HepG2 (cell line): ENCODE measurements around the gene SIAH2. TPM values are rescaled to one million over a fixed set of nuclear protein-coding genes. Genes with fewer than 3 reads are reported as not detected.
A peak's percentile ranks its signal among the peaks of the same experiment; 100 is the strongest.

ENCODE experiments used
- ATAD3A ChIP-seq: sonication (generic); formaldehyde crosslinking; IDR thresholded peaks from 2 replicates; pipeline ENCODE4 v1.4.0; 2020; ENCODE audit warnings: missing genetic modification reagents
- ATF7 ChIP-seq, 2 experiments: fragments of 450-650 bp in 1 of 2; sonication (generic) in 1 of 2; formaldehyde crosslinking in 1 of 2; IDR thresholded peaks; 2 replicates each; pipeline versions ENCODE4 v1.4.0 to v1.6.1; 2016 to 2020; ENCODE audit warnings: antibody characterized with exemption in 1 of 2, mild to moderate bottlenecking in 1 of 2, missing genetic modification reagents in 1 of 2
- FOXA3 ChIP-seq: IDR thresholded peaks from 2 replicates; pipeline ENCODE4 v1.6.1; 2016; ENCODE audit warnings: missing genetic modification reagents, missing compliant biosample characterization
- KLF13 ChIP-seq: sonication (generic); formaldehyde crosslinking; IDR thresholded peaks from 2 replicates; pipeline ENCODE4 v1.4.0; 2020; ENCODE audit warnings: mild to moderate bottlenecking, missing genetic modification reagents
- MAFF ChIP-seq: IDR thresholded peaks from 2 replicates; pipeline ENCODE4 v1.6.1; 2011; ENCODE audit warnings: low read depth, low read length, improper control_type of control experiment
- MZF1 ChIP-seq: sonication (generic); formaldehyde crosslinking; IDR thresholded peaks from 2 replicates; pipeline ENCODE4 v1.8.1; 2023; ENCODE audit warnings: mild to moderate bottlenecking, missing genetic modification reagents, borderline replicate concordance
- PHB2 ChIP-seq: fragments of 450-650 bp; IDR thresholded peaks from 2 replicates; pipeline ENCODE4 v1.6.1; 2018; ENCODE audit not compliant: partially characterized antibody
- RBFOX2 ChIP-seq: fragments of 200-400 bp; formaldehyde crosslinking; IDR thresholded peaks from 2 replicates; pipeline ENCODE4 v1.6.1; 2017; ENCODE audit warnings: low read depth, mild to moderate bottlenecking, low read length
- REL ChIP-seq: sonication (generic); formaldehyde crosslinking; conservative IDR thresholded peaks from 2 replicates; pipeline ENCODE4 v1.8.0; 2022; ENCODE audit warnings: mild to moderate bottlenecking, missing genetic modification reagents, moderate library complexity
- TCF12 ChIP-seq, 2 experiments: fragments of 450-650 bp in 1 of 2; sonication (generic) in 1 of 2; formaldehyde crosslinking in 1 of 2; IDR thresholded peaks; 2 replicates each; pipeline versions ENCODE4 v1.6.1 to v1.8.0; 2017 to 2022; ENCODE audit warnings: antibody characterized with exemption in 1 of 2, mild to moderate bottlenecking in 1 of 2, missing genetic modification reagents in 1 of 2, moderate library complexity in 1 of 2
- TEAD2 ChIP-seq: sonication (generic); formaldehyde crosslinking; IDR thresholded peaks from 2 replicates; pipeline ENCODE4 v1.9.0; 2021; ENCODE audit warnings: missing genetic modification reagents
- TEAD3 ChIP-seq: optimal IDR thresholded peaks from 2 replicates; pipeline ENCODE3; 2016; ENCODE audit warnings: borderline replicate concordance
- ZBTB20 ChIP-seq: sonication (generic); formaldehyde crosslinking; IDR thresholded peaks from 2 replicates; pipeline ENCODE4 v1.8.1; 2023; ENCODE audit warnings: missing genetic modification reagents, low read depth, mild to moderate bottlenecking, borderline replicate concordance
- ZBTB7A ChIP-seq: sonication (generic); formaldehyde crosslinking; IDR thresholded peaks from 2 replicates; pipeline ENCODE4 v1.8.0; 2022; ENCODE audit warnings: mild to moderate bottlenecking, missing genetic modification reagents
- ZFP62 ChIP-seq: sonication (generic); formaldehyde crosslinking; IDR thresholded peaks from 2 replicates; pipeline ENCODE4 v1.4.0; 2020; ENCODE audit warnings: missing genetic modification reagents
- ZMYM3 ChIP-seq: sonication (generic); formaldehyde crosslinking; IDR thresholded peaks from 2 replicates; pipeline ENCODE4 v1.5.1; 2020; ENCODE audit warnings: mild to moderate bottlenecking, missing genetic modification reagents
- ZNF282 ChIP-seq: fragments of 450-650 bp; IDR thresholded peaks from 2 replicates; pipeline ENCODE4 v1.6.1; 2018; ENCODE audit not compliant: partially characterized antibody
- ZNF34 ChIP-seq: sonication (generic); formaldehyde crosslinking; IDR thresholded peaks from 2 replicates; pipeline ENCODE4 v1.4.0; 2020; ENCODE audit warnings: mild to moderate bottlenecking, missing genetic modification reagents, borderline replicate concordance
- ZNF441 ChIP-seq: sonication (generic); formaldehyde crosslinking; IDR thresholded peaks from 2 replicates; pipeline ENCODE4 v1.7.0; 2021; ENCODE audit warnings: missing genetic modification reagents, borderline replicate concordance
- ZNF562 ChIP-seq: sonication (generic); formaldehyde crosslinking; IDR thresholded peaks from 2 replicates; pipeline ENCODE4 v1.8.0; 2022; ENCODE audit warnings: missing genetic modification reagents, borderline replicate concordance
- ZNF577 ChIP-seq: sonication (generic); formaldehyde crosslinking; IDR thresholded peaks from 2 replicates; pipeline ENCODE4 v1.4.0; 2020; ENCODE audit warnings: mild to moderate bottlenecking, low read depth, missing genetic modification reagents, borderline replicate concordance
- ZNF749 ChIP-seq: sonication (generic); formaldehyde crosslinking; IDR thresholded peaks from 2 replicates; pipeline ENCODE4 v1.8.0; 2022; ENCODE audit warnings: mild to moderate bottlenecking, missing genetic modification reagents, moderate library complexity, borderline replicate concordance
- polyA plus RNA-seq, 8 experiments: library from polyadenylated mRNA; depleted of rRNA in 3 of 8; stranded (reverse) in 7 of 8; unstranded in 1 of 8; fragments of >200 nt; fragmentation: Illumina TruSeq in 4 of 8; extraction: Trizol in 4 of 8; gene quantifications; 2 replicates each; pipeline versions ENCODE4 v1.2.1 to v1.2.3, GENCODE V29; 2011 to 2016; ENCODE audit warnings: low read depth in 4 of 8, missing spikeins in 1 of 8, mixed read lengths in 1 of 8; ENCODE audit not compliant: insufficient read depth in 1 of 8
- total RNA-seq, 5 experiments: library from RNA; depleted of rRNA; stranded (reverse); fragments of >200 nt; fragmentation: Illumina TruSeq; extraction: Trizol; gene quantifications; 2 replicates each; pipeline ENCODE4 v1.2.3, GENCODE V29; 2016; ENCODE audit warnings: low read depth in 1 of 5
- TF ChIP-seq, protein P1 (sequence below): sonication (generic); formaldehyde crosslinking; IDR thresholded peaks from 2 replicates; pipeline ENCODE4 v1.4.0; 2020; ENCODE audit warnings: missing genetic modification reagents
- TF ChIP-seq, protein P2 (sequence below): sonication (generic); formaldehyde crosslinking; IDR thresholded peaks from 2 replicates; pipeline ENCODE4 v1.8.0; 2022; ENCODE audit warnings: missing genetic modification reagents, mild to moderate bottlenecking, inconsistent platforms, borderline replicate concordance

The SIAH2 gene
- total and polyA plus RNA-seq, 2 of the 13 experiments (the other 11 are each of a cell fraction or from before 2014, with no cell fraction given), result 71.8 to 117 TPM

DNA sequence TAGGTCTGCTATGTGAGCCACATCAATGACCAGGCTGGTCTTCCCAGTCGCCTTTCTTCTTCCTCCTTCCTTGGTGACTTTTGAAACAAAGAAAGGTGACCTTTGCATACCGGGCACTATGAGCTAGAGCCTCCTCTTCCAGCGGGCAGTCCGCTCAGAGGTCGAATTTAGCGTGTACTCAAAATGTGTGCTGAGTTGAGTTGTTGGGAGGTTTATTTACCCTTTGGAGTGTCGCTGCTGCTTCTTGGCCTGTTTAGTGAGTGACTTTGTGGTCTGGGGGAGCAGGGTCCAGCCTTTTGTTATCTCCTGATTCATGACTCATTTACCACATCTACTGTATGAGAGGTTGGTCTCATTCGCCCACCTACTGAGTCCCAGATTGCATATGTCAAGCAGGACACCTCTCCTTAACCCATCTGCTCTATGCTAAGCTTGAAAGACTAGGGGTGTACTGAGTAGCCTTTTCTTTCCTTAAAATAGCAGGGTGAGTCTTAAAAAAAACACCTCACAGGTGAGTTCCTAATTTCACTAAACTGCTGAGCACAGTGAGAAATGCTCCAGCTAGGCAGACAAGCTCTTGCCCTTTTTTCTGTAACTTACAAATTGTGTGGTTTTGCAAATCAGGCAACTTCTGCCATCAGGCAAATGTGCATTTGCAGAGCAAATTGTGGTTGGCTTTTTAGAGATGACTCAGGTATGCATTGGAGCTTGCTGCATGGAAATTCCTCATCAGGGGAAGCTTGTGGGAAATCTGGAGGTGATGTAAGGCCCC is 3.2 kb upstream of the SIAH2 start (continued):
- TF ChIP-seq PHB2, result no peak
- no peak for TF ChIP-seq ATAD3A (CRISPR knock-in tag)
- TF ChIP-seq, protein P1, sequence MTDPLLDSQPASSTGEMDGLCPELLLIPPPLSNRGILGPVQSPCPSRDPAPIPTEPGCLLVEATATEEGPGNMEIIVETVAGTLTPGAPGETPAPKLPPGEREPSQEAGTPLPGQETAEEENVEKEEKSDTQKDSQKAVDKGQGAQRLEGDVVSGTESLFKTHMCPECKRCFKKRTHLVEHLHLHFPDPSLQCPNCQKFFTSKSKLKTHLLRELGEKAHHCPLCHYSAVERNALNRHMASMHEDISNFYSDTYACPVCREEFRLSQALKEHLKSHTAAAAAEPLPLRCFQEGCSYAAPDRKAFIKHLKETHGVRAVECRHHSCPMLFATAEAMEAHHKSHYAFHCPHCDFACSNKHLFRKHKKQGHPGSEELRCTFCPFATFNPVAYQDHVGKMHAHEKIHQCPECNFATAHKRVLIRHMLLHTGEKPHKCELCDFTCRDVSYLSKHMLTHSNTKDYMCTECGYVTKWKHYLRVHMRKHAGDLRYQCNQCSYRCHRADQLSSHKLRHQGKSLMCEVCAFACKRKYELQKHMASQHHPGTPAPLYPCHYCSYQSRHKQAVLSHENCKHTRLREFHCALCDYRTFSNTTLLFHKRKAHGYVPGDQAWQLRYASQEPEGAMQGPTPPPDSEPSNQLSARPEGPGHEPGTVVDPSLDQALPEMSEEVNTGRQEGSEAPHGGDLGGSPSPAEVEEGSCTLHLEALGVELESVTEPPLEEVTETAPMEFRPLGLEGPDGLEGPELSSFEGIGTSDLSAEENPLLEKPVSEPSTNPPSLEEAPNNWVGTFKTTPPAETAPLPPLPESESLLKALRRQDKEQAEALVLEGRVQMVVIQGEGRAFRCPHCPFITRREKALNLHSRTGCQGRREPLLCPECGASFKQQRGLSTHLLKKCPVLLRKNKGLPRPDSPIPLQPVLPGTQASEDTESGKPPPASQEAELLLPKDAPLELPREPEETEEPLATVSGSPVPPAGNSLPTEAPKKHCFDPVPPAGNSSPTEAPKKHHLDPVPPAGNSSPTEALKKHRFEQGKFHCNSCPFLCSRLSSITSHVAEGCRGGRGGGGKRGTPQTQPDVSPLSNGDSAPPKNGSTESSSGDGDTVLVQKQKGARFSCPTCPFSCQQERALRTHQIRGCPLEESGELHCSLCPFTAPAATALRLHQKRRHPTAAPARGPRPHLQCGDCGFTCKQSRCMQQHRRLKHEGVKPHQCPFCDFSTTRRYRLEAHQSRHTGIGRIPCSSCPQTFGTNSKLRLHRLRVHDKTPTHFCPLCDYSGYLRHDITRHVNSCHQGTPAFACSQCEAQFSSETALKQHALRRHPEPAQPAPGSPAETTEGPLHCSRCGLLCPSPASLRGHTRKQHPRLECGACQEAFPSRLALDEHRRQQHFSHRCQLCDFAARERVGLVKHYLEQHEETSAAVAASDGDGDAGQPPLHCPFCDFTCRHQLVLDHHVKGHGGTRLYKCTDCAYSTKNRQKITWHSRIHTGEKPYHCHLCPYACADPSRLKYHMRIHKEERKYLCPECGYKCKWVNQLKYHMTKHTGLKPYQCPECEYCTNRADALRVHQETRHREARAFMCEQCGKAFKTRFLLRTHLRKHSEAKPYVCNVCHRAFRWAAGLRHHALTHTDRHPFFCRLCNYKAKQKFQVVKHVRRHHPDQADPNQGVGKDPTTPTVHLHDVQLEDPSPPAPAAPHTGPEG (CRISPR knock-in tag), result no peak
- TF ChIP-seq RBFOX2, result no peak
- no peak for TF ChIP-seq ZNF441 (CRISPR knock-in tag)
- TF ChIP-seq ZMYM3, result peak; percentile 63
- TF ChIP-seq ZBTB20, result peak; percentile 25; the same call in 1 of the 2 replicates
- peak; percentile 55; the same call in 1 of the 2 replicates for TF ChIP-seq ZBTB7A (CRISPR knock-in tag)
- TF ChIP-seq, protein P2, sequence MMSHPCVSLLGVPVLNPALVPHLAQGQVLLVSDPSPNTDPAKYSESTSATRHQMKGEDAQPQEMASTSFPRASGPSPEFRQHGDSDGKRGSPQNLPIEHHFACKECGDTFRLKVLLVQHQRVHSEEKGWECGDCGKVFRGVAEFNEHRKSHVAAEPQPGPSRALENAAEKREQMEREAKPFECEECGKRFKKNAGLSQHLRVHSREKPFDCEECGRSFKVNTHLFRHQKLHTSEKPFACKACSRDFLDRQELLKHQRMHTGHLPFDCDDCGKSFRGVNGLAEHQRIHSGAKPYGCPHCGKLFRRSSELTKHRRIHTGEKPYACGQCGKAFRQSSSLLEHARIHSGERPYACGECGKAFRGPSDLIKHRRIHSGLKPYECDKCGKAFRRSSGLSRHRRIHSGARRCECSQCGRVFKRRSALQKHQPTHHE, result no peak
- TF ChIP-seq ZNF562 (CRISPR knock-in tag), result no peak
- TF ChIP-seq ZNF577, result no peak
- TF ChIP-seq ZNF749, result no peak
- TF ChIP-seq MZF1 (CRISPR knock-in tag), result no peak
- peak; percentile 86 for TF ChIP-seq FOXA3
- peak; percentile 95 for TF ChIP-seq TEAD3
- TF ChIP-seq ZFP62 (CRISPR knock-in tag), result no peak
- no peak for TF ChIP-seq ZNF282
- TF ChIP-seq ATF7 (IDR thresholded peaks at IDR 0.05), result no peak
- no peak for TF ChIP-seq ATF7 (CRISPR knock-in tag; IDR thresholded peaks at IDR 0.05)
- no peak for TF ChIP-seq TCF12 (IDR thresholded peaks at IDR 0.05)
- TF ChIP-seq TCF12 (CRISPR knock-in tag; IDR thresholded peaks at IDR 0.05), result no peak
- TF ChIP-seq REL, result no peak
- TF ChIP-seq KLF13, result no peak
- TF ChIP-seq TEAD2 (CRISPR knock-in tag), result no peak
- TF ChIP-seq ZNF34 (CRISPR knock-in tag), result no peak
- peak; percentile 46; the same call in 1 of the 2 replicates for TF ChIP-seq MAFF
